CD4-positive, alpha-beta T cell treated with Interferon alpha-2 for 1 hour (primary cell): ENCODE data around the gene MYOCD.

ENCODE experiments used
- DNase-seq, 2 donors: peaks; one replicate each; pipeline ENCODE4 v3.0.0-alpha.2; 2020 to 2022

MYOCD gene

DNA sequence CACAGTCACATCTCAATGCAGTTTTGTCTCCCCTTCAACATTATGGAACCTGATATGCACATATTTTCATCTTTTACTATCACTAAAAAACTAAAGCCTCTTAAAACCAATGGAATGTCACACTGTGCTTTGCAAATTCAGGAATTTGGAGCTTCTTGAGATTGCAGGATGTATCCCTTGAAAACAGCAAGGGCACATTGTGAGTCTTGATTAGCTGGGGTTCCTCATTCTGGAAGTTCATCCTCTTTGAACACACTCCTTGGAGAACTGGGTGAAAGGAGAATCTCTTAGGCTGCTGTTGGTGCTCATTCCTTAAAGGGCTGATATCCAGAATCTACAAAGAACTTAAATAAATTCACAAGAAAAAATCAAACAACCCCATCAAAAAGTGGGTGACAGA, 21.1 kb upstream of the MYOCD start:
- no peak for DNase-seq

DNA sequence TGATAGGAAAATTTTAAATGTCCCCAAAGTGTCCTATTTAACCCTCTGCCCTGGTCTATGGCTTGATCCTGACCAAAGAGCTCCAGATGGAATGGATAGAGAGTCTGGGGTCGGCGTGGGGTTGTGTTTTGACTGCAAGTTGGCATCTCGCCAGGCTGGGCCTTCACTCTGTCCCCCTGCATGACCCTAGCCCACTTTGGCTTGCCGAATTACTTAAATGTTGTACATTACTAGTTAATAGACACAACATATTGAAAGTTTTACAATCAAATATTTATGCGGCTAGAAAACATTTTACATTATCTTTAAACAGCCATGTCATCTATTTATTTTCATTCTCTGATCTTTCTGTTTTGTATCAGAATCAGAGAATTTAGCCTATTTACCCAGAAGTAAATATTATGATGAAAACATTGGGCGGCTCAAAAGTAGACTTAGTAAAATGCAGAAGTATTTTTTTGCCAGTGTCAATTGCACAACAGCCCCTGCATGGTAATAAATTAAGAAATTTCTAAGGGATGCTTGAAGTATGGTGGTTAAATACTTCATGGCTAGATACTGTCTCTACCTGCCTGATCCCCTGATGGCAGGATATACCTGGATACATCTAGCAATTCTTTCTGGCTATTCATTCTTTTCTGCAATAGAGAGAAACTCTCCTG, 18.8 kb upstream of the MYOCD start:
- no peak for DNase-seq

DNA sequence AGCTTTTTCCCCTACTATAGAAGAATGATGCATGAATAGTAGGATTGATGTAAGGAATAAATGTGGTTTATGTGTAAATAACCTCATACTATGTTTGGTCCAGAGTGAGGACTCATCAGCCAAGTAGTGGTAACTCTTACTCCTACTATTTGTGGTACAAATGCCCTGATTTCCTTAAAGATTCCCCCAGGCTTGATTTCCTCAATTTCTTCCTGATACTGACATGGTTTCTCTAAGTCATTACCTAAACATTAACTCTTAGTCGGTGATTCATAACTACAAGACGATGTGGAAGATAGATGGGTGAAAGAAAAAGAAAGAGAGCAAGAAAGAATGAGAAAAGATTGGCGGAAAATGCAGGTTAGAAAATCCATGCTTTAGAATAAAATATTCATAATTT, 17.2 kb upstream of the MYOCD start:
- no peak for DNase-seq

DNA sequence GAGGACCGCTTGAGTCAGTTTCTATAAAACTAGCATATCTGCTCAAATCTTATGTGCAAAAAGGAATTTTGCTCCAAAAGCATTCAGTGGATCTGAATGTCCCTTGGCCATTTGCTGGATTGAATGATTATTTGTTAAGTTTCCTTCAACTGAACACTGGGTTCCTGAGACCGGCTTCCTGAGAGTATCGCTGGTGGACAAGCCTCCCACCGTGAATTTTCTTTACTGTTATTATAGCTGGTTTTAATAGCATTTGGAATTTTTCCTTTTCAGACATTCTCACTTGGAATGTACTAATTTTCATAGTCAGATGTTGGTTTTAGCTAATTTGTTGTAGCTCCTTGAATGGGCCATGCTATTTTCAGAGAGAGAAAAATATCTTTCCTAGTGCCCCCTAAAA, 9.8 kb upstream of the MYOCD start:
- DNase-seq: no peak

DNA sequence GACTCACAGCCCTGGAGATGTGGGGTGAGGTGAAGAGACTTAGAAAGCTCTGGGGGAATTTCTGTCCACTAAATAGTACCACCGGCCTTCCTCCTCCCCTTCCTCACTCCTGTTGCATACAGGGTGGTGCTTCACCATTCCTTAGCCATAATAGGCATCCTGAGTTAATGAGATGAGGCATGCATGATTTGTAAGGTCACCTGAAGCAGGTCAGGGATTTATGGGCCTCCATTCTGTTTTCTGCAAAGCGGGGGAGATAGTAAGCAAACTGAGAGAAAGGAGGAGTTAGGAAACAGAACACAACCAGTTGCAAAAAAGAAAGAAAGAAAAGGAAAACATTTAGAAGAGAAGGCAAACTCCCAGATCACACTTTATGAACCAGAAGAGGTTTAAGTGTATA, 9.3 kb upstream of the MYOCD start:
- DNase-seq: no peak

DNA sequence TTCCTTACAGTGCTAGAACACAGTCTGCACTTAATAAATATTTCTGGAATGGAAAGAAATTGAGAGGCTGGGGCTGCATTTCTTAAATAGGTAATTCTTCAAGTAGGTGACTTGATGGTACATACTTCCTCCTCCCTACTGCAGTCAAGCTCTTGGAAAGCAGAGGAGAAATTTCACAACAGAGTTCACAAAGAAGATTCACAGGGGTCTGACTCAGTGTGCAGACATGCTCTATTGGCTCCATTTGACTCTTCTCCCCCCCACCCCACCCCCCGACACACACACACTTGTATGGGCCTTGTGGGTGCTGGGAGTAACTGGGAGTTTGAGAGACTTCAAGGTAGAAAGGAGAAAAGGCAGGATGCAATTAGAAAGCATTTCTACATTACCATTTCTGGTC, 6.2 kb upstream of the MYOCD start:
- no peak for DNase-seq

DNA sequence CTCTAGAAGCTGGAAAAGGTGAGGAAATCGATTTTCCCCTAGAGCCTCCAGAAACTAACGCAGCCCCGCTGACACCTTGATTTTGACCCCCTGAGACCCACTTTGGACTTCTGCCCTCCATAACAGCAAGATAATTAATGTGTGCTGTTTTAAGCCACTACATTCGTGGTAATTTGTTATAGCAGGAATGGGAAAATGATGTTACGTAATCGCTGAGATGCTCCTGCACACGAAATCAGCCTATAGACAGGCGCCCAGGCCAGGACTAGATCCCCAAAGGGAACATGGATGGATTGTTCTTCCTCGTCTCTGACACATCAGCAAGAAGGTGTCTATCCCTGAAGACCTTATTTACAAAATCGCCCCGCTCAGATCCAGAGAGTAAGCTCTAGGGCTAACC, 1.4 kb upstream of the MYOCD start:
- no peak for DNase-seq

DNA sequence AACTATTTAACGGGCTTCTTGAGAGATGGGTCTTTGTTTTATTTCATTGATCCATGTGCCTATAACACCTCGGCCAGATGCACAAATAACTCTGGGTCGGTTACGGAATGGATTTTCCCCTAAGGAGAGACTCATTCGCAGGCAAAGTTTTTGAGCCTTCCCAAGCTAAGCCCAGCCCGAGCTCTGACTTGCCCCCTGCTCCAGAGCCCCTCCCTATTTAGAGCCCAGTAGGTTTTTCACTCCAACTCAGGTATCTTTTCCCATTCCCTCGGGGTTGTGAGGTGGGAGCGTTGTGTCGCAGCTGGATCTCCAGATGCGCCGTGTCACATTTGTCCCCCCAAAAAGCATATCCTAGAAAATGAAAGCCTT, 812 bp upstream of the MYOCD start:
- no peak for DNase-seq

DNA sequence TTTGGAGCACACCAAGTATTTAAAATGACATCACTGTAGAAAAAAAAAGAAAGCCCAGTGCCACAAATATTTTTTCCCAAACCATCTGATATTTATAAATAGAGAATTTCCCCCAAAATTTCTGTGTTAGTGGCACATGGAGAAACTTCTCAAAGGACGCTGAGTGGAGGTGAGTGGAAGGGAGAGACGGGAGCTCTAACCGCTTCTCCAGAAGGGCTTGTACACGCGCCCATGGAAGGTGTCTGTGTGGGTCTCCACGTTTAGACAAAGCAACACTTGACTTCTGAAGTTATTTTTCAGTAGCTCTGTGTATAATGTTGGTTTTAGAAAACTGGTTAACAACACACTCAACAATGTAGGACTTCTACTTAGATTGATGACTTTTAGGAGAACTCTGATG, 1.0 kb downstream of the MYOCD start:
- no peak for DNase-seq

DNA sequence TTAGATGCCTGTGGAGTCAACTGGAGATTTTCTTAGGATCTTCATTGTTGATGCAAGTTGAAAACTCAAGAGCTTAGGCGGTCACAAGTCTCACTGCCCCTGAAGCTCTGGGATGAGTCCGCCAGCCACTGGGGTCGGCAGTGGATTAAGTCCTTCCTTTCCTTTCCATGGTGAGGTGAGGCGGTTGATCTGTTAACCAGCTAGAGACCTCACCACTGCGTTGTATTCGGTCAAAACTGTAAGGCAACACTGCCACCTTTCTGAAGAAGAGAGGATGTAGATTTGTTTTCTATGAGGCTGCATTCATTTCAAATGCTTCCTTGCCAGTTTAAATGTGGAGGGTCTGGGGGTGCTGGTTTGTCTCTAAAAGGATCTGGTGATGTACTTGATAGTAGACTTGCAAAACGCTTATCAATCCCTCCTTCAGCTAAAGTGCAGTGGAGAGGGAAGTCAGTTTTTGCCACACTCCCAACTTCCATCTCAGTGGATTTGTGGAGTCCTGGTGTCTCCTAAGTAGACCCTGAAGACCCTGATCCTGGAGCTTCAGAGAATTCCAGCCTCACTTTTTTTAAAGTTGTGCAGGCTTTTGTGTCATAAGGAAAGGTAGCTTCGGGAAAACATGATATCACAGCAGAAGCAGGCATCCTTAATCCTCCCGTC, 1.7 kb downstream of the MYOCD start:
- DNase-seq: no peak

DNA sequence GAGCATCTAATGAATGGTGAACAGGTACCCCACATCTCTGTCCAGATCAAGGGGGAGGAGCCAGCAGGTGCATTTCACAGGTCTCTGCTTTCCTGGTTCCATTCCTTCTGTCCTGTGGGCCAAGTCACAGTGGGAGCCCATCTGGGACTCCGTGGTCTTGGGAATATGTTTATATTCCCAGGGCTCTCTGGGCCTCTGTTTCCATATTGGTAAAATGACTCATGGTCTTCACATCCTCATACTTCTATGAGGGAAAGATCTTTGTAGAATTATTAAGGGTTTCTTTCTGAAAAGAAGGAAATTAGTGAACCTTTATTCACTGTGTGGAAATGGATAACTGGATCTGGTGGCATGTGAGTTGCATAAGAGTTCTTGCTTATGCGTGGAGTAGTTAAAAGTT, 6.2 kb downstream of the MYOCD start:
- no peak for DNase-seq

DNA sequence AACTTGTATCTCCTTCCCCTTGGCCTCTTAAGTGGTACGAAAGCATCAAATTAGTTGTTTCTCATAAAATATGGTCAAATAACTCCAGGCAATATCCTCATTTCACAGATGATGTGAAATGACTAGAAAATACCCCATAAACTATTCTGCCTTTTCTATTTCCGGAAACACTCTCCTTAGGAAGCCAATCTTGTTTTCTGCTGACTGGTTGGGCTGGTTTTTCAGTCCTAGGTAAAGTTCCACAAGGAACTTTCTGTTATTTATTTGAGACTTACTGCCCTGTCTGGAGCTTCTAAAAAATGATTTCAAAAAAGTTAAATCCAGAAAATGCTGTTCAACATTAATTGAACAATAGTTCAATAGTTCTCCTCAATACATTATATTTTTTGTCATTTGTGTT, 7.3 kb downstream of the MYOCD start:
- DNase-seq: no peak

DNA sequence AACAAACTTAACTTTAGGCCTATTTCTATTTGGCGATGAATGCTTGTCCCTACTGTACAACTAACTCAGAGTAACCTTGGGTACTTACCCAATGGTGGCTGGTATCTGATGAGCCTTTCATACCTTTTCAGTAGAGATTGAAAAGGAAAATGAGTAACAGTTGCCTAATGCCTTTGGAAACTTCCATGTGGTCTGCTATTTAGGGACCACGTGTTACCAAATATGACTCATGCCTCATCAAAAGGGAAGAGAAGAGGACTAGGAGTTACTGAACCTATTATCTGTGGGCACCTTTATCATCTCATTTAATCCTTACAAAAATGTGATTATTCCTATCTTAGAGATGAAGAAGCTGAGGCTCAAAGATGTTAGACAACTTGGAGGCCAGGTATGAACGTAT, 8.1 kb downstream of the MYOCD start:
- no peak for DNase-seq

DNA sequence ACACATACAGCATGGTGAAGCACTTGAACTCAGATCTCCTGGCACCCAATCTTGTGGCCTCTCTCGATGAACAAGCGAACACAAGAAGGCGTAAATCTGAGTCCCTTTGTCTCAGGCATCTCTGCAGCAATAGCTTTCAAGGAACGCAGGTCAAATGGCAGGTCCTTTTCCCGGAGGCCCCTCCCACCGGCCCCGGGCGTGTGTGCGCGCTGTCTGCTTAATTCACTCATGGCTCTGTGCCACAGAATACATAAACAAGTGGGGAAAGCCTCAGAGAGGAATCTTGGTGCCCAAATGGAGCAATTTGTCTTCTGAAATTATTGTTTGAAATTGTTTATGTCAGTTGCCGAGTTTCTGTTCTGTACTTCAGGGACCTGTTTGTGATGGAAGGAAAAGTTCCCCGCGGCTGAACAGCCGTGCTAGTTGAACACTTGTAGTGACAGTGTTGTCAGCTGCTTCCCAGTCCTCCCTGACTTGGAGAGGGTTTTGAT, 14.8 kb downstream of the MYOCD start:
- DNase-seq: no peak

DNA sequence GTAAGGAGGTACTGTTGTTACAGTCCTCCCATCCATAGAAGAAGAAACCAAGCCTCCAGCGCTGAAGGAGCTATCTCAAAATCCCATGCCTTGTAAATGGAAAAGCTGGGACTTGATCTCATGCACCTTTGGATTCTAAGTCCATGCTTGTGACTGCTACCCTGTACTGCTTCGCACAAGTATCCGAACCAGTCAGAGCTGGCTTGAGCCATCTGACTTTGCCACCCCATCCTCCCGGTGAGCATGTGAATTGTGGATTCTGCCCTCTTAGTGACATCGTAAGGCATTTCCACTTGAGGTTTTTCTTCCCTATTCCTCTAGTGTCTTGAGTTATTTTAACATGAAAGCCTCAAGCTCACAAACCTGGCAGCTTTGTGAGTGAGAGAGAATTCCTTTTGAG, 15.3 kb downstream of the MYOCD start:
- no peak for DNase-seq

DNA sequence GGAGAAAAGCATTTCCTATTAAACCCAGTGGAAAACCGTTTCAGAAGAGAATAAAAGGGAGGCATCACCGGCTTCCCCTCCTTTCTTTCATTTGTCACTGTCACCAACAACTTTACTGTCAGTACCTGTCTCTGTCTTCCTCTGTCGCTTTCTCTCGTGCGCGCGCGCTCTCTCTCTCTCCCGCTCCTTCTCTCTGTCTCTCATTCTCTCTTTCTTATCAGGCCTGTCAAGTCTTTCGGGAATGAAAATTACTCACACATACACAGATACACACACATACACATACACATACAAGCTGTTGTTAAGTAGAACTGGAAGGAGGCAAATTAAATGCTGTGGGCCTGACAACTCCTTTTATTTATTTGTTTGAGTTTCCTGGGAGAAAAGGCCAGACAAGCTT, 17.6 kb downstream of the MYOCD start:
- DNase-seq: no peak

DNA sequence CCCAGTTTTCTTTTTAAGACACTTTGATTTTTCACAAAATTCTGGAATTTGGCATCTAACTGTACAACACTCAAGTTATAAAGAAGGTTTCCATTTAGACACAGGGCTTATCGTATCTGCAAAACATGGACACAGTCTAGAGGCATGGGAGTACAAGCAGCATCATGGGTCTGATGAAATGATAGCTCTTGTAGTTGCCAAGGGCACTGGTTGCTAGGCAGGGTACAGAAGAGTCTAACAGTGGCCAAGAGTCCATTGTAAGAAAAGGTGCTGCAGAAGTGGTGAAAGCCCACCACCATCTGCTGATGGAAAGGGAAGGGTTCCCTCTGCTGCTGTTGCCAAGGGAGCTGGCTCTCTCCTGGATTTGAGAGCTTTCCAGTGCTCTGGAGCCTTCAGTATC, 20.8 kb downstream of the MYOCD start:
- DNase-seq: no peak

DNA sequence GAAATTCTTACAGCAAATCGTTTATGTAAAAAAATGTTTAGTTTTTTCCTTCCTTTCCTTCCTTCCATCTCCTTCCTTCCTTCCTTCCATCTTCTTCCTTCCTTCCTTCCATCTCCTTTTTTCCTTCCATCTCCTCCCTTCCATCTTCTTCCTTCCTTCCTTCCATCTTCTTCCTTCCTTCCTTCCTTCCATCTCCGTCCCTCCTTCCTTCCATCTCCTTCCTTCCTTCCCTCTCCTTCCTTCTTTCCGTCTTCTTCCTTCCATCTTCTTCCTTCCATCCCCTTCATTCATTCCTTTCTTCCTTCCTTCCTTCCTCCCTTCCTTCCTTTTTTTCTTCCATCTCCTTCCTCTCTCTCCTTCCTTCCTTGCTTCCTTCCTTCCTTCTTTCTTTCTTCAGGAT, 22.7 kb downstream of the MYOCD start:
- DNase-seq: no peak

DNA sequence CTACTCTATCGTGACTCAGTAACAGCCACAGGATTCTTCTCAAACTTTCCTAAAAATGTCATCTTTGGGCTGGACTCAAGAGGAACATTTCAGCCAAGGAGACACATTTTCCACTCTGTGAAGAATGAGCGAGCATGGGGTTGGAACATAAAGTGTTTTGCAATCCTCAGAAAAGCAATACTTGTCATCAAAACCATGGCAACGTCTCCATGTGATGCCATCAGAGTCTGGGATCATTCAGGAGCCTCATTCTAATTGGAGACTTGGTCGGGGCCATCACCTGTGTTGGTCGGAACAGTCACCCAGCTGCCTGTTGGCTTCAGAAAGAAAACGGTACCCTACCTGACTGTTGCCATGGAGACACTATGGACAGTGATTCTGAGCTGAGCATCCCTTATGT, 25.5 kb downstream of the MYOCD start:
- DNase-seq: no peak

DNA sequence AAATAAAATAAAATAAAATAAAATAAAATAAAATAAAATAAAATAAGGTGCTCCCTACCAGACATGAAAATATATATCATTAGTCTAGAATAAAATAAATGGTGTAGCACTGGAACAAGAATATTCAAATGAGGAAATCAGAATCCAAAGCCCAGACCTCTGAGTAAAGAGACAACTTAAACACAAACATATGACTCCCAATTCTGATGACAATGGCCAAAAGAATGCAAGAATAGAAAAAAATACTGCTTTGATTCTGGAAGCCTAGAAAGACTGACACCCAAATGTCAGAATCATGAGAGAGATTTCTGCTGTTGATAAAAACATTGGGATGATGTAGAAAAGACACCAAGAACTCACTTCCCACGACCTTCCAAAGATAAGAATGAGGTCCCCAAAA, 27.9 kb downstream of the MYOCD start:
- no peak for DNase-seq

DNA sequence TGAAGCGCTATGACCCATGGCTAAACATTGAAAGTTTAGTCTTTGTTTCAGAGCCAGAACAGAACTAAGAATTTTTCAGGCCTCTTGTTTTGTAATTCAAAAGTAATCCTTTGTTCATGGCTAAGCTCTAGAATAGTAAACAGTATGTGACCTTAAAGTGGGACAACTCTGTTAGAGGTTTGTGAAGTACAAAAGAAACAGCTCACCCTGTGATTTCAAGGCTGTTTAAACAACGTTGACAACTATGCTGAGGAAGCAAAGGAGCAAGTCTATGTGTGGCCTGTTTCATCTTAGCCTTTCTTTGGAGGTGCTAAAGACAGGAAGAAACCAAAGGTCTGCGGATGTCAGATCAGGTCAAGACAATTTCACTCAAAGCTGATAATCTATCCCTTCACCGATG, 40.4 kb downstream of the MYOCD start:
- no peak for DNase-seq

DNA sequence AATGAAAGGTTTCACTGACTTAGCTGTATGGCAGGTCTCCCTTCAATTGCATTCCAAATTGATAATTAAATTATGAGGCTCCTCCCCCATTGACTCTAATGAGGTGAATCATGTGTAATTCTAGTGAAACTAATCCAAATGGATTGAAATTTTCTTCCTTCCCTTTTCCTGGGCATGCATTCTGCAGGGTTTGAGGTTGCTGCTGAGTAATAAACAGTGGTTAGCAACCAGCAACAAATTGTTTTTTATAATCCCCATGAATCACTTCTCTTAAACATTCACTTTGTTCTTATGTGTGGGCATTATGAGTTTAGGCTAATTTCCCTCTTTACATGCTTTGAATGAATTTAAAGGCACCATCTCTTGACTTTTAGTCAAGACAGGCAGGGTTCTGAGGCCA, 43.4 kb downstream of the MYOCD start:
- no peak for DNase-seq

DNA sequence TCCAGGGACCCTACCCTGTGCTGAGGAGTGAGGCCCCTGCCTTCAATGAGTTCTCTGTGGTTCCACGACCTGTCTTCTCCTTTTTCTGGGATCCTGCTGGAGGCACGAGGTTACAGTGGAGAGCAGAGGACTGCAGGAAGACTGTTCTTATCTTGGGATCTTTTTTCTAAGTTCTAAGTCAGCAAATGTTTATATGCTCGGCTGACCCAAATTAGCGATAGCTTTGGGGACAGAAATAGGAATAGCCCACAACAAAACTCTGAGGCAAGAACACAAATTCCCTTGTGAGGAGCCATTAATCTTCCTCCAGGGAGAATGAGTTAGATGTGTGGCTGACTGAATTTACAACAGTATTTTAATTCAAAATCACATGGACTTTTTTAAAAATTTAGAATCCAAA, 46.7 kb downstream of the MYOCD start:
- no peak for DNase-seq

DNA sequence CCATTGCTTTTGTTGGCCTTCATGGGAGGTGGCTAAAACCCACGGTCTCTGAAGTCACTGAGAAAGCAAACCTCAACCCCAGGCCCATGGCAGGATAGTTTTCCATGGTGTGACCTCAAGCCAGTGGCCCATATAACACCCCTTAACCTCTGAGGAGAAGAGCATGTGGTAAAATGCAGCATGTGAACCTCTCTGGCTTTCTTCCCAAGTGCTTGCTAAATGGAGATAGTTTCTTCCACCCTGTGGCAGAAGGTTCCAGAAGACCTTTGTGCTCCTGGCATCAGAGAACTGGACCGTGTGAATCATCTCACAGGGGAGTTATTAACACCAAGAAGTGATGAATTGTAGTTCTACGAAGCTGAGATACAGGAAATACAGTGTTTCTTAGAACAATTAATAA, 47.3 kb downstream of the MYOCD start:
- no peak for DNase-seq

DNA sequence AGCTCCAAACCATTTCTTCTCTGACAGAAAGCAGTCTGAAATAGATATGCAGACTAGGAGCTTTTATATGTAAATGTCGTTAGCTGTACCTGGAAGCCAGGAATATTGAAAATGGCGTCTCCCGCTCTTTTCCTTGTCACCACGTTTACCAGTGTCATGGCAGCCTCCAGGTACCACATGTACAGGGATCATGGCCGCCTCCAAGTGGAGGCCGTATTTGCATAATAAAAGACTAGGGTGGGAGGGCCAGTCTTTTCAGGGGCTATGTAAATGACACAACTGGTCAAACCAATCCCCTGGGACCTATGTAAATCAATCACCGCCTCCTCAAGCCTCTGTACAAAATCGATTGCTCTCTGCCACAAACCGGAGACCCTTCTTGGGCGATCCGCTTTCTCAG, 54.3 kb downstream of the MYOCD start:
- no peak for DNase-seq
